Muscle of back (tissue), 11 donors: Measurements from ENCODE around the gene RPTOR. TPM values are rescaled to one million over a fixed set of nuclear protein-coding genes. Genes with fewer than 3 reads are reported as not detected.

Experiments
- DNase-seq, 3 donors: peaks; one replicate each; pipeline versions ENCODE4 v3.0.0 to v3.0.0-alpha.2; 2013
- polyA plus RNA-seq, 10 donors: library from polyadenylated mRNA; unstranded; fragments of 120-200 nt; gene quantifications; one replicate each; pipeline ENCODE4 v1.2.1, GENCODE V29; 2013; ENCODE audit not compliant: insufficient read length in 10 of 10

The RPTOR gene
- polyA plus RNA-seq, 10 donors = 18.8 to 24.3 (median 21.2) TPM

DNA sequence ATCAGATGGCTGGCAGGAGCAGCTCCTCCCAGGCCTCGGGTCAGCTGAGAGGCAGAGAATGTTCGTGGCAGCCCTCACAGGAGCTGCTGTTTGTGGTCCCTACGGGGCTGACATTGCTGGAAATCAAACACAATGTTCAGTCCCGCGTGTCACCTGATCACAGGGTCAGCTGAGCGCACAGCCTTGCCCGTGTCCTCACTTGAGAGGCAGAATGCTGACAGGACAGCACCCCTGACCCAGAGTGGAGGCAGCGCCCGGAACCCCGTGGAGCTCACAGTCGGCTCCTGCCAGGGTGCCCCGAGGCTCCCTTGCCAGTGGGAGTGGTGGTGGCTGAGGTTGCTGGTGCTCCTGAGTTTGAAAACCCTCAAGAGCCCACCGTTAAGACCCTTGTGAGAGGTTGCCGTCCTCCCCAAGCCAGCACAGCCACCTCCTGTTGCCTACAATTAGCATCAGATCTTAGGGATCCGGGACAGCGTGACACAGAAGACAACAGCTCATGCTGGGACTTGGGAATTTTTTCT, 443.4 kb downstream of the RPTOR start:
- DNase-seq = no peak

DNA sequence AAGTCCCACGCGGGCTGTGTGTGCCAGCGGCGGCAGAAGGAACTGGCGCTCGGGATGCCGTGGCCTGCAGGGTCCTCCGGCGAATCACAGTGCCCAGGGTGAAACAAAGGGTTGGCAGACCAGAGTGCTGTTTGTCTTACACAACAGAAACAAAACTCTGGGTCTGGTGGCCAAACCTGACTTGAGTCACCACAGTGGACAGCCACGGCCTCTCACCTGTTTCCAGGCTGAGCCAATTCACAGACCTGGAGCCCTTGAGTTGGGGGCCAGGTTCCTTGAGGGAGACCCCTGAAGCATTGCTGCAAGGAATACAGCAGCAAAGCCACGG, 444.9 kb downstream of the RPTOR start:
- DNase-seq = no peak

GRCh38 chr17:80990921-80991644, 446.4 kb downstream of the RPTOR start:
- DNase-seq = no peak

- DNase-seq = peak; percentile 80 to 92 (median 88)
These were observed 447.0 kb downstream of the RPTOR start, which contains the start of gene CHMP6 for GRCh38 chr17:80991645-80992076. CHMP6 (plus strand) TSS chr17:80991841; CDS start chr17:80991919, 78 bp downstream.

DNA sequence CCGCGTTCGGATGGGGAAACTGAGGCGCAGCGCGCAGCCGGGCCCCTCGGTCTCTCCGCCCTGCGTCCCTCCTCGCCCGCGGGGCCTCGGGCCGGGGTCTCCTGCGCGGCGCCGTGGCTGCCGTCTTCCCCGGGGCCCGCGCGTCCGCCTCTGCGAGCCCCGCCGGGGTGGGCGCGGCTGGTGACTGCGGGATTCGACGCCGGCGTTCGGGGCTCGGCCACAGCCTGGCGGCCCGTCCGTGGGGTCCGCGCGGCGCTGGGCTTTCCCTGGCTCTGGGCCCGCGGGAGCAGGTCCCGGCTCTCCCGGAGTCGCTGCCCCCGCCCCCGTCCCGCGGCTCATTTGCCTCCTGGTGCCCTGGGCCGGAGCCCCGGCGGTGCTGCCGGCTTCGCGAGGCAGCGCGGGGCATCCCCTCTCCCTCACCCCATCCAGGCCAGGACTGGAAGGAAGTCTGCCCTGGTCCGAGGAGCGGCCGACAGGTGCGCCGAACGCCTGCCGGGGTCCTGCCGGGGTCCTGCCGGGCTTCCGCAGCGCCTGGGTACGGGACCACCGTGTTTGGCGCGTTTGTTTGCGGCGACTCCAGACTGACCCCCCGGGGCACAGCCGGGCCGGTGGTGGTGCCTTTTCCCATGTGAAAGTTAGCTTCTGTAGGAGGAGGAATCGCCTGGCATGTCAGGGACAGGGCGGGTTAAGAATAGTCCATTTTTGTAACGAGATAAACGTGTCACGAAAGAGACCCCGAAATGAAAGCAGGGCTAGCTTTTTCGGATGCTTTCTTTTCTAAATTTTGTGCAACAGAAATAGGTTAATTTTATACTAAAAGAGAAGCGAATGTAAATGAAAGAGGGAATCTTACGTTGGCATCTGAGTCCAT, 447.7 kb downstream of the RPTOR start:
- DNase-seq = no peak

- no peak for DNase-seq
These were observed 448.4 kb downstream of the RPTOR start for GRCh38 chr17:80992948-80993624.

DNA sequence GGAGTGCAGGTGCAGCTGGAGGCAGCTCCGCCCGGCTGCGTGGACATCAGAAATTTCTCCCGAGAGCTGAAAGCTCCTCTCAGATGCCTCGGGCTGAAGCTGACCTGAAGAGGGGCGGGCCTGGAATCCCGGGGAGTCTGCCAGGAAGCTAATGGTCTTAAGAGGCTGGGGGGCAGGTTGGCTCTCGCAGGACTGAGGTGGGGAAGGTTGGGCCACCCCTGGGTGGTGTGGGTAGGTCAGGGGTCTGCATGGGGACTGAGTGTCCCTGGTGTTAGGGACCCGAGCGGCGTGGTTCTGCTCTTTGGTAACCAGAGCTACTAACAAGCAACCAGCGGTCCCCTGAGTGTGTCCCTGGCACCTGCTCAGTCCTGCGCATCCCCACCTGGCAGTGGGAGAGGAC, 450.5 kb downstream of the RPTOR start:
- no peak for DNase-seq

GRCh38 chr17:80996422-80997305, 452.0 kb downstream of the RPTOR start:
- no peak for DNase-seq

- no peak for DNase-seq
These were observed 452.9 kb downstream of the RPTOR start for GRCh38 chr17:80997424-80998117.

DNA sequence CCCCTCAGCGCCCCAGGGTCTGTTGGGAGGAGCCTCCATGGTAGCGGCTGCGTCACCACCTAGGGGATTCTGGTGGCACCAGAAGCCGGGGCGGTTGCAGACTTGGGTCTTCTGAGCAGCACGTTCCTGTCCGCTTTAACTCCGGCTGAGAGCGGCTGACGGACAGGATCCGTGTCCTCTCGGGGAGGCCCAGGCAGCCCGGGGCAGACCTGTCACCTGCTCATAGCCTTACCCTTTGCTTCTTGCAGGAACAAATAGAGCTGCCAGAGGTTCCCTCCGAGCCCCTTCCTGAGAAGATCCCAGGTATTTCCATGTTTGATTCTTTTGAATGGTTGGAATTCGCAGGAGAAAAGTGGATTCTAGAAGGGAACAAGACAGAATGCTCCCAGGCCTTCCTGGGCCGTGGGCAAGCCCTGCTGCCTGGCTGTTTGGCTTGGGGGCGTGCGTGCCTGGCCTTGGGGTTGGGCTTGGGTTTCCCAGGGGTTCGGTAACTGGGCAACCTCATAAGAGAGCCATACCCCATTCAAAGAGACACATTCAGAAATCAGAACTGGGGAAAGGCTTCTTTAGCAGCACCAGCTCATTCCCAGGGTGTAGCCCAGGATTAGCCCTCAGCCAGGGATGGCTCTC, 453.6 kb downstream of the RPTOR start:
- no peak for DNase-seq

DNA sequence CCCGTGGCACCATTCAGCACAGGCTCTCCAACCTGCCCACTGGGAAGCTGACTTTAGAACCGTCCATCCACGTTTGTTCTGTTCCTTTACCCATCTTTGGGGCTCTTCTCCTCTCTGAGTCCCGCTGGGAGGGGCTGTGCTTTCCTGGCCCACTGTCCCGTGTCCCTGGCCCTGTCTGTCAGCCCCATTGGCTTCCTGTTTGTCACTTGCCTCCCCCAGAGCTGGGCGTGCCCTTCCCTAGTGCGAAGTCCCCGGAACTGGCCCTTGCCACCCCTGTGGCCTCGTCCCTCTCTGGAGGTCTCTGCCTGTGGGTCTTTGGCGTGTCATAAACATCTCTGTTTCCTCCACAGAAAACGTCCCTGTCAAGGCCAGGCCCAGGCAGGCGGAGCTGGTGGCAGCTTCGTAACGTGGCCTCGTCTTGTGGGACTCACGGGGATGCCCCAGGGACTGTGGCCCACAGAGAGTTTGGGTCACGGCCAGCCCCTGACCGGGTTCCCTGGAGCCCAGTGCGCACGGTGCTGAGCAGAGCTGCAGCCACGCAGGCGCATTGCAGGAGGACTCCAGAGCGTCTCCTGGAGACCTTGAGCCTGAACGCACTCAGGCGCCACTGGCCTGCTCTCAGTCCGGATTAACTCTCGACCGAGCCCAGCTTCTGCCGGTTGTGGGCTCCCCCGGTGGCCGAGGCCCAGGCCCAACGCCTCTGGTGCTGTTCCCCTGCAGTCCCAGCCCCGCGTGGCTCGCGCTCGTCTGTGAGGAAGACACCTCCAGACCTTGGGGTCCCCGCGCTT, 454.3 kb downstream of the RPTOR start:
- no peak for DNase-seq

GRCh38 chr17:80999536-81000333, 455.1 kb downstream of the RPTOR start:
- DNase-seq = no peak

- DNase-seq = no peak
These were observed 455.6 kb downstream of the RPTOR start for GRCh38 chr17:81000334-81000630.

DNA sequence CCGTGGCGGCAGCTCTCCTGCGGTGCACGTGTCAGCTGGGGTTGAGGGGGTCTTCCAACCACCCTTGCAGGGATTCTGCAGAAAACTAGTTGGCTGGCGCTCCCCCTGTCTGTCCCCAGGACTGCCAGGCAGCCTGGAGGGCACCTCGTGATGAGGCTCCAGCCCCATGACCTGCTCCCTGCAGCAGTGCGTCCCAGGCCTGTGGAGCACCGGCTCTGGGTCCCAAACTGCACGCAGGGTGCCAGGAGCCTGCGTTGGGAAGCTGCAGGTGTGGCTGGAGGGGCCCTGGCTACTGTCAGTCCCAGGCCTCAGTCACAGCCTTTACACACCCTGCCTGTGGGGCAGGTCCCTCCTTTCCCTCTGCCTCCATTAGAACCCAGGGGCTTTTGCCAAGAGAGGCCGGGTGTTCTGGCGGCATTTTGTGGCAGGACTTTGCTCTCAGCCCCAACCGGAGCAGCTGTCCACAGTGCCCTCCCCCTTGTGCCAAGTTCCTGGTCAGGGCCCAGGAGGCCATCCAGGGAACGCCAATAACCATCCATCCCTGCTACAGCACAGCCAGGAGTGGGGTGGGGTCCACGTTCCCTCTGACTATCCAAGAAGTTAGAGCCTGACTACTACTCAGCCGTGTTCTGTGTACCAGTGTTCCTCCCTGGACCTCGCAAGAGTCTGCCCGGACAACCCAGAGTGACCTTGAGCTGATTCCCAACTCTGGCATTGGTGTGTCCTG, 456.2 kb downstream of the RPTOR start:
- no peak for DNase-seq

- no peak for DNase-seq
These were observed 457.4 kb downstream of the RPTOR start for GRCh38 chr17:81002013-81002384.

DNA sequence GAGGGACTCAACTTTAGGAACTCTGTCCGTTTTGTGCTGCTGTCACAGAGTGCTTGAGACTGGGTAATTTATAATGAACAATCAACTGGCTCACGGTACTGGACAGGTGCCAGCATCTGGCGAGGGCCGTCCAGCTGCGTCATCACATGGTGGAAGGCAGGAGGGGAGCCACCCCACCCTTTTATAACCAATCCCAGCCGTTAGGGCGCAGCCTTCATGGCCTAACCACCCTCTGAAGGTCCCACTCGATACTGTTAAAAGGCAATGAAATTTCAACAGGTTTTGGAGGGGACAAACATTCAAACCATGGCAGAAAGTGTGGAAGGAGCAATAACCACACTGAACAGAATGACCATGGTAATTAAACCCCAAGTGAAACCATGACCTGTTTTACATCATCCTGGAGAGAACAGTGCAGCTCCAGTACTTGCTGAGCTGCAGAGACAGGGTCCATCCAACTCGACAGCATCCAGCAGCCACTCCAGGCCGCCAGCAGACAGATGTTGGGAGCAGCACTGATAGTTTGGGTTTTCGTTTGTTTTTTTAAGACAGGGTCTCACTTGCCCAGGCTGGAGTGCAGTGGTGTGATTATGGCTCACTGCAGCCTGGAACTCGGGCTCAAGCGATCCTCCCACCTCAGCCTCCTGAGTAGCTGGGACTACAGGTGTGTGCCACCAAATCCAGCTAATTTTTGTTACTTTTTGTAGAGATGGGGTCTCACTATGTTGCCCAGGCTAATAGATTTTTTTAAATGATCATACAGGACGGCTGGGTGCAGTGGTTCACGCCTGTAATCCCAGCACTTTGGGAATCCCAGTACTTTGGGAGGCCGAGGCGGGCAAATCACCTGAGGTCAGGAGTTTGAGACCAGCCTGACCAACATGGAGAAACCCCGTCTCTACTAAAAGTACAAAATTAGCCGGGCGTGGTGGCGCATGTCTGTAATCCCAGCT, 458.0 kb downstream of the RPTOR start:
- DNase-seq = peak in 1 of 3 donors; percentile 64
